SK-N-SH (cell line): ENCODE results near the gene MATN4. TPM values are rescaled to one million over a fixed set of nuclear protein-coding genes. Genes with fewer than 3 reads are reported as not detected.

ENCODE experiments used
- CTCF ChIA-PET: fragments of 300-600, 350-600 bp; formaldehyde crosslinking; extraction: SDS; loops from one replicate; lab custom pipeline; 2021; lab: Yijun Ruan, JAX
- POLR2A ChIA-PET: fragments of 350-600 bp; sonication (Branson Sonifier 250); formaldehyde crosslinking; extraction: SDS; loops from one replicate; lab custom pipeline; 2020; ENCODE audit warnings: antibody characterized with exemption, inconsistent platforms; lab: Yijun Ruan, JAX
- DNase-seq: peaks from one replicate; pipeline ENCODE4 v3.0.0; 2012
- H2AFZ ChIP-seq: fragments of 200-600 bp; sonication (generic); 2 replicates; pipeline ENCODE4 v1.8.1; 2016; ENCODE audit warnings: antibody characterized with exemption, mild to moderate bottlenecking, low read depth
- H3F3A ChIP-seq: fragments of 200-600 bp; sonication (generic); replicated peaks from 2 replicates; pipeline ENCODE3; 2016; ENCODE audit warnings: antibody characterized with exemption, mild to moderate bottlenecking; ENCODE audit not compliant: insufficient read depth
- H3K27ac ChIP-seq, 2 experiments: fragments of 200-500 bp in 1 of 2; fragments of 200-600 bp in 1 of 2; sonication (Bioruptor generic) in 1 of 2; sonication (generic), shearing (Covaris generic) in 1 of 2; 2 replicates each; pipeline versions ENCODE4 v1.5.1 to v1.6.1; 2014 to 2016; ENCODE audit warnings: low read depth in 2 of 2, inconsistent platforms in 1 of 2, low read length in 1 of 2, mild to moderate bottlenecking in 1 of 2, mixed read lengths in 1 of 2
- H3K27me3 ChIP-seq: fragments of 200-600 bp; sonication (generic), shearing (Covaris generic); 2 replicates; pipeline ENCODE4 v1.6.1; 2016; ENCODE audit warnings: mixed run types; ENCODE audit not compliant: insufficient read depth
- H3K36me3 ChIP-seq, 2 experiments: fragments of 200-500 bp in 1 of 2; fragments of 200-600 bp in 1 of 2; sonication (Bioruptor generic) in 1 of 2; sonication (generic) in 1 of 2; replicated peaks in 1 of 2; 2 replicates each; pipeline versions ENCODE3 to v1.5.1; 2014 to 2016; ENCODE audit warnings: low read length in 1 of 2, mild to moderate bottlenecking in 1 of 2; ENCODE audit not compliant: insufficient read depth in 2 of 2, control insufficient read depth in 1 of 2
- H3K4me1 ChIP-seq, 2 experiments: fragments of 200-500 bp in 1 of 2; fragments of 200-600 bp in 1 of 2; sonication (Bioruptor generic) in 1 of 2; sonication (generic), shearing (Covaris generic) in 1 of 2; 2 replicates each; pipeline versions ENCODE4 v1.5.1 to v1.6.1; 2014 to 2016; ENCODE audit warnings: low read depth in 1 of 2, low read length in 1 of 2, mixed run types in 1 of 2; ENCODE audit not compliant: insufficient read depth in 2 of 2, control insufficient read depth in 1 of 2
- H3K4me2 ChIP-seq: fragments of 200-600 bp; sonication (generic), shearing (Covaris generic); 2 replicates; pipeline ENCODE4 v1.6.1; 2017; ENCODE audit warnings: mixed run types
- H3K4me3 ChIP-seq, 2 experiments: fragments of 200-500 bp in 1 of 2; fragments of 200-600 bp in 1 of 2; sonication (Bioruptor generic) in 1 of 2; sonication (generic), shearing (Covaris generic) in 1 of 2; 2 replicates each; pipeline versions ENCODE4 v1.5.1 to v1.8.1; 2014 to 2016; ENCODE audit warnings: low read depth in 2 of 2, inconsistent platforms in 1 of 2, low read length in 1 of 2, mild to moderate bottlenecking in 1 of 2, mixed read lengths in 1 of 2, moderate library complexity in 1 of 2
- H3K79me2 ChIP-seq: fragments of 200-600 bp; sonication (generic); 2 replicates; pipeline ENCODE4 v1.8.1; 2017; ENCODE audit warnings: mild to moderate bottlenecking; ENCODE audit not compliant: insufficient read depth
- H3K9ac ChIP-seq: fragments of 200-600 bp; sonication (generic); 2 replicates; pipeline ENCODE4 v1.6.1; 2017; ENCODE audit warnings: mixed run types
- H3K9me2 ChIP-seq: fragments of 200-600 bp; sonication (generic); 2 replicates; pipeline ENCODE4 v1.6.1; 2017; ENCODE audit warnings: mixed run types
- H3K9me3 ChIP-seq: fragments of 200-600 bp; sonication (generic); 2 replicates; pipeline ENCODE4 v1.6.1; 2017; ENCODE audit warnings: mixed run types, mild to moderate bottlenecking, moderate library complexity
- H4K20me1 ChIP-seq: fragments of 200-600 bp; sonication (generic); 2 replicates; pipeline ENCODE4 v1.6.1; 2017; ENCODE audit warnings: mild to moderate bottlenecking, mixed run types; ENCODE audit not compliant: insufficient read depth
- ELF1 ChIP-seq: IDR thresholded peaks from 2 replicates; pipeline ENCODE4 v1.4.0; 2012
- FOSL2 ChIP-seq: IDR thresholded peaks from 2 replicates; pipeline ENCODE4 v1.4.0; 2012; ENCODE audit warnings: low read depth, mild to moderate bottlenecking, moderate library complexity, borderline replicate concordance
- FOXJ3 ChIP-seq: sonication (generic); formaldehyde crosslinking; IDR thresholded peaks from 2 replicates; pipeline ENCODE4 v1.5.1; 2020; ENCODE audit warnings: mild to moderate bottlenecking, missing genetic modification reagents
- GABPA ChIP-seq: IDR thresholded peaks from 2 replicates; pipeline ENCODE4 v1.4.0; 2012; ENCODE audit warnings: low read depth, mild to moderate bottlenecking
- MEF2A ChIP-seq: IDR thresholded peaks from 2 replicates; pipeline ENCODE4 v1.4.0; 2012; ENCODE audit warnings: low read depth, borderline replicate concordance
- MXI1 ChIP-seq: IDR thresholded peaks from 2 replicates; pipeline ENCODE4 v1.6.1; 2012; ENCODE audit warnings: mild to moderate bottlenecking, low read depth, low read length, improper control_type of control experiment
- NRF1 ChIP-seq: IDR thresholded peaks from 2 replicates; pipeline ENCODE4 v1.6.1; 2012; ENCODE audit warnings: low read depth, mild to moderate bottlenecking, low read length
- POLR2AphosphoS5 ChIP-seq: IDR thresholded peaks from 2 replicates; pipeline ENCODE4 v1.6.1; 2012; ENCODE audit warnings: low read depth, low read length
- RAD21 ChIP-seq: IDR thresholded peaks from 2 replicates; pipeline ENCODE4 v1.6.1; 2012; ENCODE audit warnings: mild to moderate bottlenecking, low read length
- RXRA ChIP-seq: IDR thresholded peaks from 2 replicates; pipeline ENCODE4 v1.4.0; 2012; ENCODE audit warnings: low read depth, mild to moderate bottlenecking, borderline replicate concordance
- SMC3 ChIP-seq: IDR thresholded peaks from 2 replicates; pipeline ENCODE4 v1.6.1; 2012; ENCODE audit warnings: low read depth, low read length, improper control_type of control experiment
- TCF12 ChIP-seq: IDR thresholded peaks from 2 replicates; pipeline ENCODE4 v1.4.0; 2012
- YY1 ChIP-seq: IDR thresholded peaks from 2 replicates; pipeline ENCODE4 v1.4.0; 2012; ENCODE audit warnings: low read depth, mild to moderate bottlenecking
- WGBS: methylation state at CpG from one replicate; pipeline ENCODE4 v1.1.6; 2017; ENCODE audit warnings: low lambda C conversion rate; 5-methylcytosine and 5-hydroxymethylcytosine counted together
- polyA plus RNA-seq, 3 experiments: library from polyadenylated mRNA; depleted of rRNA; stranded (reverse); fragments of >200 nt; gene quantifications; 2 replicates each; pipeline ENCODE4 v1.2.3, GENCODE V29; 2012
- TF ChIP-seq, protein P1 (sequence below): fragments of 150-350 bp; IDR thresholded peaks from 2 replicates; pipeline ENCODE4 v1.6.1; 2016; ENCODE audit warnings: mild to moderate bottlenecking, low read depth, low read length
- TF ChIP-seq, protein P2 (sequence below): IDR thresholded peaks from 2 replicates; pipeline ENCODE4; 2012
- TF ChIP-seq, protein P3 (sequence below): IDR thresholded peaks from 2 replicates; pipeline ENCODE4 v1.4.0; 2012; ENCODE audit warnings: low read depth
- TF ChIP-seq, protein P4 (sequence below): fragments of 150-350 bp; IDR thresholded peaks from 2 replicates; pipeline ENCODE4 v1.6.1; 2017; ENCODE audit warnings: antibody characterized with exemption, low read length, low read depth, borderline replicate concordance
- TF ChIP-seq, protein P5 (sequence below): IDR thresholded peaks from 2 replicates; pipeline ENCODE4 v1.6.1; 2012; ENCODE audit warnings: mild to moderate bottlenecking, low read depth, low read length, moderate library complexity
- TF ChIP-seq, protein P6 (sequence below): fragments of 200-600 bp; sonication (generic); IDR thresholded peaks from 2 replicates; pipeline ENCODE4 v1.6.1; 2017; ENCODE audit warnings: antibody characterized with exemption, mild to moderate bottlenecking, moderate library complexity

MATN4 gene, protein sequence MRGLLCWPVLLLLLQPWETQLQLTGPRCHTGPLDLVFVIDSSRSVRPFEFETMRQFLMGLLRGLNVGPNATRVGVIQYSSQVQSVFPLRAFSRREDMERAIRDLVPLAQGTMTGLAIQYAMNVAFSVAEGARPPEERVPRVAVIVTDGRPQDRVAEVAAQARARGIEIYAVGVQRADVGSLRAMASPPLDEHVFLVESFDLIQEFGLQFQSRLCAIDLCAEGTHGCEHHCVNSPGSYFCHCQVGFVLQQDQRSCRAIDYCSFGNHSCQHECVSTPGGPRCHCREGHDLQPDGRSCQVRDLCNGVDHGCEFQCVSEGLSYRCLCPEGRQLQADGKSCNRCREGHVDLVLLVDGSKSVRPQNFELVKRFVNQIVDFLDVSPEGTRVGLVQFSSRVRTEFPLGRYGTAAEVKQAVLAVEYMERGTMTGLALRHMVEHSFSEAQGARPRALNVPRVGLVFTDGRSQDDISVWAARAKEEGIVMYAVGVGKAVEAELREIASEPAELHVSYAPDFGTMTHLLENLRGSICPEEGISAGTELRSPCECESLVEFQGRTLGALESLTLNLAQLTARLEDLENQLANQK
- polyA plus RNA-seq (2012; rRNA removed) = 0.13 and 0.16 TPM in 2 replicates
- 0.04 and 0.07 TPM in 2 replicates for polyA plus RNA-seq (2012; cell fraction: cytosol; rRNA removed)
- 0.39 and 0.79 TPM in 2 replicates for polyA plus RNA-seq (2012; cell fraction: nucleus; rRNA removed)

DNA sequence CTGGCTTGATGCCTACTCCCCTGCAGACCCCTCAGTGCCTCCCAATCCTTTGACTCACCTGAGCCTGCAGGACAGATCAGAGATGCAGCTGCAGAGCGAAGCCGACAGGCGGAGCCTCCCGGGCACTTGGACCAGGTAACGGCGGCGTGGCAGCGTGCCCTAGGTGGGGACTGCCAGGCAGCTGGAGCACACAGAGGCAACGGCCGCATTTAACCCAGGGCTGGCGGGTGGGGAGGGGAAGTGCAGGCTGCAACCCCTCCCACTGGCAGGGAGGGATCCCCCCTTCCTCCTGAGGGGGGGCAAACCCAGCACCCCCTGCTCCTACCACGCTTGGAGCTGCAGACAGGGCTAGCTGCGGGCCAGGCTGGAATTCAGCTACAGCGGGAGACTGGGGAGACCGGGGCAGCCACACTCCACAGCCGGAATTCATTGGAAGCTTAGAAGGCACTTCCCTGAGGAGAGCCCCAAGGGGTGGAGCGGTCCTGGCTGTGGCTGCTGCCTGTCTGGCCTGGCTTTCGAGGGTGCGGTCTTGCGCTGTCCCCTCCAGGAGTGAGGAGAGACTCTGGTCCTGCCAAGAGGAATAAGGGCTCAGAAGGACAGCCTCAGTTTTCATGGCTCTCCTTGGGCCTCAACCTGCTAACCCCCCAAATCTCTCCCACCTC is at the start of gene MATN4:
Gene MATN4, minus strand, starts transcription at position 183 of the 662 bp plus-strand sequence. CDS start 2,717 bp downstream, outside the sequence.
- Histone ChIP-seq H3K36me3 (no peaks in the 10 kb centered on the region), H3K4me2 (no peak within 1 kb of the TSS), H3F3A (no peaks in the 10 kb centered on the region), H4K20me1 (no peaks in the 10 kb centered on the region), H3K79me2 (no peaks in the 10 kb centered on the region), H3K27me3 (no peaks in the 10 kb centered on the region; the same call in 1 of the 2 replicates), H2AFZ (no peak within 1 kb of the TSS), H3K4me3 (no peak within 1 kb of the TSS), H3K4me1 (peaks cover 0 to 2% of the 10 kb centered on the region in 2 experiments; a peak in 1 of 4 replicates), H3K27ac (no peak within 1 kb of the TSS), H3K9me3 (no peaks in the 10 kb centered on the region), H3K9me2 (no peaks in the 10 kb centered on the region), H3K9ac (no peak within 1 kb of the TSS)
- CTCF ChIA-PET = interaction anchor here (0.7 to 1.2 kb wide), 5 partner anchors 11 to 129 kb away, joined by 3 to 4 read pairs (median 3); no protein-coding TSS in a partner anchor
- WGBS = 89% methylated on average over 16 of the region's 20 CpGs
- DNase-seq = no peak
- TF ChIP-seq MEF2A = no peak
- TF ChIP-seq, protein P1, sequence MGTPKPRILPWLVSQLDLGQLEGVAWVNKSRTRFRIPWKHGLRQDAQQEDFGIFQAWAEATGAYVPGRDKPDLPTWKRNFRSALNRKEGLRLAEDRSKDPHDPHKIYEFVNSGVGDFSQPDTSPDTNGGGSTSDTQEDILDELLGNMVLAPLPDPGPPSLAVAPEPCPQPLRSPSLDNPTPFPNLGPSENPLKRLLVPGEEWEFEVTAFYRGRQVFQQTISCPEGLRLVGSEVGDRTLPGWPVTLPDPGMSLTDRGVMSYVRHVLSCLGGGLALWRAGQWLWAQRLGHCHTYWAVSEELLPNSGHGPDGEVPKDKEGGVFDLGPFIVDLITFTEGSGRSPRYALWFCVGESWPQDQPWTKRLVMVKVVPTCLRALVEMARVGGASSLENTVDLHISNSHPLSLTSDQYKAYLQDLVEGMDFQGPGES = no peak
- TF ChIP-seq, protein P2, sequence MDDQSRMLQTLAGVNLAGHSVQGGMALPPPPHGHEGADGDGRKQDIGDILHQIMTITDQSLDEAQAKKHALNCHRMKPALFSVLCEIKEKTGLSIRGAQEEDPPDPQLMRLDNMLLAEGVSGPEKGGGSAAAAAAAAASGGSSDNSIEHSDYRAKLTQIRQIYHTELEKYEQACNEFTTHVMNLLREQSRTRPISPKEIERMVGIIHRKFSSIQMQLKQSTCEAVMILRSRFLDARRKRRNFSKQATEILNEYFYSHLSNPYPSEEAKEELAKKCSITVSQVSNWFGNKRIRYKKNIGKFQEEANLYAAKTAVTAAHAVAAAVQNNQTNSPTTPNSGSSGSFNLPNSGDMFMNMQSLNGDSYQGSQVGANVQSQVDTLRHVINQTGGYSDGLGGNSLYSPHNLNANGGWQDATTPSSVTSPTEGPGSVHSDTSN = no peak
- no peak for TF ChIP-seq ELF1
- TF ChIP-seq FOXJ3 (CRISPR knock-in tag) = no peak
- TF ChIP-seq MXI1 = no peak
- no peak for TF ChIP-seq RXRA
- TF ChIP-seq GABPA = no peak
- no peak for TF ChIP-seq RAD21
- TF ChIP-seq POLR2AphosphoS5 = no peak
- TF ChIP-seq, protein P3, sequence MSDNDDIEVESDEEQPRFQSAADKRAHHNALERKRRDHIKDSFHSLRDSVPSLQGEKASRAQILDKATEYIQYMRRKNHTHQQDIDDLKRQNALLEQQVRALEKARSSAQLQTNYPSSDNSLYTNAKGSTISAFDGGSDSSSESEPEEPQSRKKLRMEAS = no peak
- TF ChIP-seq TCF12 = no peak
- TF ChIP-seq SMC3 = no peak
- TF ChIP-seq, protein P4, sequence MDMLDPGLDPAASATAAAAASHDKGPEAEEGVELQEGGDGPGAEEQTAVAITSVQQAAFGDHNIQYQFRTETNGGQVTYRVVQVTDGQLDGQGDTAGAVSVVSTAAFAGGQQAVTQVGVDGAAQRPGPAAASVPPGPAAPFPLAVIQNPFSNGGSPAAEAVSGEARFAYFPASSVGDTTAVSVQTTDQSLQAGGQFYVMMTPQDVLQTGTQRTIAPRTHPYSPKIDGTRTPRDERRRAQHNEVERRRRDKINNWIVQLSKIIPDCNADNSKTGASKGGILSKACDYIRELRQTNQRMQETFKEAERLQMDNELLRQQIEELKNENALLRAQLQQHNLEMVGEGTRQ = no peak
- TF ChIP-seq YY1 = no peak
- TF ChIP-seq NRF1 = no peak
- TF ChIP-seq, protein P5, sequence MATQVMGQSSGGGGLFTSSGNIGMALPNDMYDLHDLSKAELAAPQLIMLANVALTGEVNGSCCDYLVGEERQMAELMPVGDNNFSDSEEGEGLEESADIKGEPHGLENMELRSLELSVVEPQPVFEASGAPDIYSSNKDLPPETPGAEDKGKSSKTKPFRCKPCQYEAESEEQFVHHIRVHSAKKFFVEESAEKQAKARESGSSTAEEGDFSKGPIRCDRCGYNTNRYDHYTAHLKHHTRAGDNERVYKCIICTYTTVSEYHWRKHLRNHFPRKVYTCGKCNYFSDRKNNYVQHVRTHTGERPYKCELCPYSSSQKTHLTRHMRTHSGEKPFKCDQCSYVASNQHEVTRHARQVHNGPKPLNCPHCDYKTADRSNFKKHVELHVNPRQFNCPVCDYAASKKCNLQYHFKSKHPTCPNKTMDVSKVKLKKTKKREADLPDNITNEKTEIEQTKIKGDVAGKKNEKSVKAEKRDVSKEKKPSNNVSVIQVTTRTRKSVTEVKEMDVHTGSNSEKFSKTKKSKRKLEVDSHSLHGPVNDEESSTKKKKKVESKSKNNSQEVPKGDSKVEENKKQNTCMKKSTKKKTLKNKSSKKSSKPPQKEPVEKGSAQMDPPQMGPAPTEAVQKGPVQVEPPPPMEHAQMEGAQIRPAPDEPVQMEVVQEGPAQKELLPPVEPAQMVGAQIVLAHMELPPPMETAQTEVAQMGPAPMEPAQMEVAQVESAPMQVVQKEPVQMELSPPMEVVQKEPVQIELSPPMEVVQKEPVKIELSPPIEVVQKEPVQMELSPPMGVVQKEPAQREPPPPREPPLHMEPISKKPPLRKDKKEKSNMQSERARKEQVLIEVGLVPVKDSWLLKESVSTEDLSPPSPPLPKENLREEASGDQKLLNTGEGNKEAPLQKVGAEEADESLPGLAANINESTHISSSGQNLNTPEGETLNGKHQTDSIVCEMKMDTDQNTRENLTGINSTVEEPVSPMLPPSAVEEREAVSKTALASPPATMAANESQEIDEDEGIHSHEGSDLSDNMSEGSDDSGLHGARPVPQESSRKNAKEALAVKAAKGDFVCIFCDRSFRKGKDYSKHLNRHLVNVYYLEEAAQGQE = no peak
- TF ChIP-seq, protein P6, sequence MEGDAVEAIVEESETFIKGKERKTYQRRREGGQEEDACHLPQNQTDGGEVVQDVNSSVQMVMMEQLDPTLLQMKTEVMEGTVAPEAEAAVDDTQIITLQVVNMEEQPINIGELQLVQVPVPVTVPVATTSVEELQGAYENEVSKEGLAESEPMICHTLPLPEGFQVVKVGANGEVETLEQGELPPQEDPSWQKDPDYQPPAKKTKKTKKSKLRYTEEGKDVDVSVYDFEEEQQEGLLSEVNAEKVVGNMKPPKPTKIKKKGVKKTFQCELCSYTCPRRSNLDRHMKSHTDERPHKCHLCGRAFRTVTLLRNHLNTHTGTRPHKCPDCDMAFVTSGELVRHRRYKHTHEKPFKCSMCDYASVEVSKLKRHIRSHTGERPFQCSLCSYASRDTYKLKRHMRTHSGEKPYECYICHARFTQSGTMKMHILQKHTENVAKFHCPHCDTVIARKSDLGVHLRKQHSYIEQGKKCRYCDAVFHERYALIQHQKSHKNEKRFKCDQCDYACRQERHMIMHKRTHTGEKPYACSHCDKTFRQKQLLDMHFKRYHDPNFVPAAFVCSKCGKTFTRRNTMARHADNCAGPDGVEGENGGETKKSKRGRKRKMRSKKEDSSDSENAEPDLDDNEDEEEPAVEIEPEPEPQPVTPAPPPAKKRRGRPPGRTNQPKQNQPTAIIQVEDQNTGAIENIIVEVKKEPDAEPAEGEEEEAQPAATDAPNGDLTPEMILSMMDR = no peak
- no peak for TF ChIP-seq FOSL2
- POLR2A ChIA-PET = no interaction called here
